T1000 (cell line): ENCODE results near the gene WDR45B.

Experiments
- DNase-seq: peaks from one replicate; lab custom pipeline; 2025; ENCODE audit warnings: mixed read lengths; lab: John Stamatoyannopoulos, UW

Gene WDR45B

GRCh38 chr17:82677353-82677925, 29.2 kb upstream of the WDR45B start:
- no peak for DNase-seq

GRCh38 chr17:82675476-82676245, 27.4 kb upstream of the WDR45B start:
- DNase-seq, result no peak

- DNase-seq, result no peak
Measured at GRCh38 chr17:82674656-82675475, 26.6 kb upstream of the WDR45B start.

GRCh38 chr17:82670661-82671450, 22.6 kb upstream of the WDR45B start:
- DNase-seq, result no peak

- DNase-seq, result no peak
Measured at GRCh38 chr17:82668631-82669099, 20.4 kb upstream of the WDR45B start.

GRCh38 chr17:82668024-82668630, 19.9 kb upstream of the WDR45B start:
- no peak for DNase-seq

GRCh38 chr17:82667668-82668000, 19.4 kb upstream of the WDR45B start:
- no peak for DNase-seq

GRCh38 chr17:82666931-82667667, 18.9 kb upstream of the WDR45B start:
- DNase-seq, result no peak

GRCh38 chr17:82665891-82666290, 17.6 kb upstream of the WDR45B start:
- no peak for DNase-seq

- no peak for DNase-seq
Measured at GRCh38 chr17:82665217-82665616, 17.0 kb upstream of the WDR45B start.

GRCh38 chr17:82664701-82665182, 16.5 kb upstream of the WDR45B start:
- DNase-seq, result no peak

GRCh38 chr17:82664276-82664575, 16.0 kb upstream of the WDR45B start:
- no peak for DNase-seq

- DNase-seq, result no peak
Measured at GRCh38 chr17:82663381-82664275, 15.4 kb upstream of the WDR45B start.

- DNase-seq, result no peak
Measured at GRCh38 chr17:82662711-82663261, 14.5 kb upstream of the WDR45B start.

GRCh38 chr17:82661717-82662683, 13.8 kb upstream of the WDR45B start:
- no peak for DNase-seq

GRCh38 chr17:82659886-82660285, 11.6 kb upstream of the WDR45B start:
- DNase-seq, result no peak

- no peak for DNase-seq
Measured at GRCh38 chr17:82658796-82659452, 10.7 kb upstream of the WDR45B start.

GRCh38 chr17:82658331-82658730, 10.1 kb upstream of the WDR45B start:
- no peak for DNase-seq
